Measurements from ENCODE around the gene TSPAN16.

DNA sequence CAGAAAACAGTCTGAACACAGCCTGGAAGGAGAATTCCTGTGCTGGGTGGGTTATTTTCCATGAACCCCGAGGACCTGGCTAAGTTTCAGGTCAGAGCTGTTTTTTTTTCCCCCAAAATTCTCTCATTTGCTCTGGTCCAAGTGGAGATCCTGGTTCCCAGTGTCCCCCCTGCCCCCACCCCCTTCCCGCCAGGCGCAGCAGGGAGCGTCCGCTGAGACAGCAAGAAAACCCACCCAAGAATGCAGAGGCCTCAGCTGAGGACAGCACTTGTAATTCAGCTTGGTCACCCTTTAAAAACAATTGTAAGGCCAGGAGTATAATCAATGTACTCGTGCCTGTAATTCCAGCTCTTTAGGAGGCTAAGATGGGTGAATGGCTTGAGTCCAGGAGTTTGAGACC lies 11.4 kb upstream of the TSPAN16 start:
- TF ChIP-seq, protein P1, sequence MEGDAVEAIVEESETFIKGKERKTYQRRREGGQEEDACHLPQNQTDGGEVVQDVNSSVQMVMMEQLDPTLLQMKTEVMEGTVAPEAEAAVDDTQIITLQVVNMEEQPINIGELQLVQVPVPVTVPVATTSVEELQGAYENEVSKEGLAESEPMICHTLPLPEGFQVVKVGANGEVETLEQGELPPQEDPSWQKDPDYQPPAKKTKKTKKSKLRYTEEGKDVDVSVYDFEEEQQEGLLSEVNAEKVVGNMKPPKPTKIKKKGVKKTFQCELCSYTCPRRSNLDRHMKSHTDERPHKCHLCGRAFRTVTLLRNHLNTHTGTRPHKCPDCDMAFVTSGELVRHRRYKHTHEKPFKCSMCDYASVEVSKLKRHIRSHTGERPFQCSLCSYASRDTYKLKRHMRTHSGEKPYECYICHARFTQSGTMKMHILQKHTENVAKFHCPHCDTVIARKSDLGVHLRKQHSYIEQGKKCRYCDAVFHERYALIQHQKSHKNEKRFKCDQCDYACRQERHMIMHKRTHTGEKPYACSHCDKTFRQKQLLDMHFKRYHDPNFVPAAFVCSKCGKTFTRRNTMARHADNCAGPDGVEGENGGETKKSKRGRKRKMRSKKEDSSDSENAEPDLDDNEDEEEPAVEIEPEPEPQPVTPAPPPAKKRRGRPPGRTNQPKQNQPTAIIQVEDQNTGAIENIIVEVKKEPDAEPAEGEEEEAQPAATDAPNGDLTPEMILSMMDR (IDR thresholded peaks at IDR 0.05; ENCODE audit: low read length), result no peak
- no peak for TF ChIP-seq EZH2 (optimal IDR thresholded peaks at IDR 0.05; ENCODE audit: low read depth, low read length)
- no peak for TF ChIP-seq EZH2phosphoT487 (IDR thresholded peaks at IDR 0.05; ENCODE audit: low read length)

Measured in MM.1S (cell line).